GM12872 (cell line): ENCODE measurements around the gene TUBGCP2.

Experiments
- TF ChIP-seq, protein P1 (sequence below): IDR thresholded peaks from 3 replicates; pipeline ENCODE4 v1.5.1; 2011; ENCODE audit warnings: low read depth, mild to moderate bottlenecking, low read length, moderate library complexity; ENCODE audit not compliant: insufficient read depth

Gene TUBGCP2

DNA sequence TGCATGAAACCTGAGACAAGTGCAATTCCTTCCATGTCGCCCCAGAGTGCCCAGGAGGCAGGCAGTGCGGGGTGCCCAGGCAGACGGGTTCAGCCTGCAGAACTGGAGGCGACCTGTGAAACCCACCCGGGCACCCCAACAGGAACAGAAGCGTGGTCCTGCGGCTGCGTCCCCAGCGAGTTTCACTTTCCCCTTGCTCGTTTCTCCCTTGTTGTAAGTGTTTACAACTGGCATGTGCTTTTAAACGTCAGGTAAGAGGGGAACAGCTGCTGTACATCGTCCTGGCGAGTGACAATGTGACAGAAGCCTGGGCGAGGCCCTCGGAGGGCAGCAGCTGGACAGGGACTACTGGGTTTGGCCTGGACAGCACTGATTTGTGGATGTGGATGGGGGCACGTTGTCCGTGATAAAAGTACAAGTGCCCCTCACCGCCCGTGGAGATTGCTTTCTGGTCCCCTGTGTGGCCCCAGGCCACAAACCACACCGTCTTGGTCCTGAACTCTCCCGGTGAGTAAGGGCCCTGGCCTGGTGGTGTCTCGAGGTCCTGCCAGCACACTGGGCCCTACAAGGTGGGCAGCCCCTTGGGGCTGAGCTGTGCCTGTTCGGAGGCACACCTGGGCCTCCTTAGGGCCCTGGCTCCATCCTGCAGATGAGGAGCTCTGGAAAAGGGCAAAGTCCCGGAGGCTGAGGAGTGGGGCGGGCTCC lies 67.0 kb downstream of the TUBGCP2 start:
- TF ChIP-seq, protein P1, sequence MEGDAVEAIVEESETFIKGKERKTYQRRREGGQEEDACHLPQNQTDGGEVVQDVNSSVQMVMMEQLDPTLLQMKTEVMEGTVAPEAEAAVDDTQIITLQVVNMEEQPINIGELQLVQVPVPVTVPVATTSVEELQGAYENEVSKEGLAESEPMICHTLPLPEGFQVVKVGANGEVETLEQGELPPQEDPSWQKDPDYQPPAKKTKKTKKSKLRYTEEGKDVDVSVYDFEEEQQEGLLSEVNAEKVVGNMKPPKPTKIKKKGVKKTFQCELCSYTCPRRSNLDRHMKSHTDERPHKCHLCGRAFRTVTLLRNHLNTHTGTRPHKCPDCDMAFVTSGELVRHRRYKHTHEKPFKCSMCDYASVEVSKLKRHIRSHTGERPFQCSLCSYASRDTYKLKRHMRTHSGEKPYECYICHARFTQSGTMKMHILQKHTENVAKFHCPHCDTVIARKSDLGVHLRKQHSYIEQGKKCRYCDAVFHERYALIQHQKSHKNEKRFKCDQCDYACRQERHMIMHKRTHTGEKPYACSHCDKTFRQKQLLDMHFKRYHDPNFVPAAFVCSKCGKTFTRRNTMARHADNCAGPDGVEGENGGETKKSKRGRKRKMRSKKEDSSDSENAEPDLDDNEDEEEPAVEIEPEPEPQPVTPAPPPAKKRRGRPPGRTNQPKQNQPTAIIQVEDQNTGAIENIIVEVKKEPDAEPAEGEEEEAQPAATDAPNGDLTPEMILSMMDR, result no peak

DNA sequence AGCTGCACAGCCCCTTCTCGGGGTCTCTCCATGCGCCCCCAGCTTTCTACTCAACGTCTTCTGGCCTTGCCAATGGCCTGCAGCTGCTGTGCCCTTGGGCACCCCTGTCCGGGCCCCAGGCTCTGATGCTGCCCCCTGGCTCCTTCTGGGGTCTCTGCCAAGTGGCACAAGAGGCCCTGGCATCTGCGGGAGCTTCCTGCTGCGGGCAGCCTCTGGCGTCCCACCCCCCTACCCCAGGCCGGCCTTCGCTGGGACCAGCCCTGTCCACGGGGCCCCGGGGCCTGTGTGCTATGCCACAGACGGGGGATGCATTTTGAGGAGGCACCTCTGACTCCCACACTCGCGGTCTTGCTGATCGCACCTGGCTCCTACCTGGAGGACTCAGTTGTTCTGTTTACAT lies 68.7 kb downstream of the TUBGCP2 start:
- TF ChIP-seq, protein P1, result no peak

DNA sequence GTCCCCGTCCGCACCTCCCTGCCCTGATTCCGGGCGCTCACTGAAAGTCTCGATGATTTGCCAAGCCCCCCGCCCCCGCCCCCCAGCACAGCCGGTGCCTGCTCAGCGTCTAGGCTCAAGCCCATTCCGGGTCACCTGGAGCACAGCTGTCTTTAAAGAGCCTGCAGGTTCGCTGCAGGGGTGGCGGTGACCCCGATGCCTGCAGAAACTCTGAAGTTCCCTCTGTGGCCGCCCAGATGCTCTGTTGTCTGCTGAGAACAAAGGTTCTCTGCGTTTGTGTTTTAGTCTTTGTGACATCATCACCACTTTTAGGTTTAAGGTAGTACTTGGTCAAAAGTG lies 70.2 kb downstream of the TUBGCP2 start:
- TF ChIP-seq, protein P1, result no peak

DNA sequence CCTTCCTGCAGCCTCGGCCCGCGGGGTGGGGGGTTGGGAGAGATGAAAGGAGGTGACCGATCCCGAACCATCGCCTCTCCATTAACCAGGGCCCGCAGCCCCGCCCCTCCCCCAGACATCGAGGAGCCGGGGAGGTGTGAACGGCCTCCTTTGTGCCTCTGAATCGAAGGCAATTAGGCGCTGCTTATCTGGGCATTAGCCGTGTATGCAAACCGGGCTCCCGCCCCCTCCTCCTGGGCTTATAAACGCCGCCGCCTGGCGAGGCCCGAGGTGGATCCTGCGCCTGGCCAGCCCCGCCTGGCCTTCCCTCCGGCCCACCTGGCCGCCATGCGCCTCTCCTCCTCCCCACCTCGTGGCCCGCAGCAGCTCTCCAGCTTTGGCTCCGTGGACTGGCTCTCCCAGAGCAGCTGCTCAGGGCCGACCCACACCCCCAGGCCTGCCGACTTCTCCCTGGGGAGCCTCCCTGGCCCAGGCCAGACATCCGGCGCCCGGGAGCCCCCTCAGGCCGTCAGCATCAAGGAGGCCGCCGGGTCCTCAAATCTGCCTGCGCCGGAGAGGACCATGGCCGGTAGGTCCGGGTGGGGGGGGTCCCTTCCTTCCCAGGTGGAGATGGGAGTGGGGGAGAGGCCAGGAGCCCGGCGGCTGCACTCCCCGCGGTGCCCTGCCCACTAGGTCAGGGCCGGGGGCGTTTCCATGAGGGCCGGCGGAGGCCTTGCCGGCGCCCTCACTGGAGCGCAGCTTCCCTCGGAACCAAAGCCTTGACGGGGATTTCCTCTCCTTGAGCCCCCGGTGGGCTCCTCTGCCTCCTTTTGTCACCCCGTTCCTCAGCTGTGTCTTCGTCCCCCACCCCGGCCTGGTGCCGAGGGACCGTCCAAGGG lies 70.8 kb downstream of the TUBGCP2 start, which contains the start of gene VENTX:
TSS of gene VENTX (plus strand) at position 268 of the 878 bp plus-strand sequence. CDS start at position 328, 60 bp downstream.
- TF ChIP-seq, protein P1, result no peak

DNA sequence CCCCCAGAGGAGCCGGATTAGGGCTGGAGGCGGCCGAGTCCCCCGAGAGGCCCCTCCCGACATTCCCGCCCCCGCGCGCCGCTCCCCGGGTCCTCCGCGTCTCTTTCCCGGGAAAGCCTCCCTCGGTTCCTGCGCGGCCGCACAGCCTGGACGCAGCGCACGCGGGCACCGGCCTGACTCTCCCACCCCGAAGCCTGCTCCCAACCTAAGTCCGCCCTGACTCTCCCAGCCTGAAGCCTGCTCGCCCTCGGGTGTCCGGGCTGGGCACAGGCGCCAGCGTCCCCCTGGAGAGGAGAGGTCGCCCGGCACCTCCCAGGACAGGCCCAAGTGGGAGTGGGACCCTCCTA lies 71.5 kb downstream of the TUBGCP2 start:
- TF ChIP-seq, protein P1, result no peak

DNA sequence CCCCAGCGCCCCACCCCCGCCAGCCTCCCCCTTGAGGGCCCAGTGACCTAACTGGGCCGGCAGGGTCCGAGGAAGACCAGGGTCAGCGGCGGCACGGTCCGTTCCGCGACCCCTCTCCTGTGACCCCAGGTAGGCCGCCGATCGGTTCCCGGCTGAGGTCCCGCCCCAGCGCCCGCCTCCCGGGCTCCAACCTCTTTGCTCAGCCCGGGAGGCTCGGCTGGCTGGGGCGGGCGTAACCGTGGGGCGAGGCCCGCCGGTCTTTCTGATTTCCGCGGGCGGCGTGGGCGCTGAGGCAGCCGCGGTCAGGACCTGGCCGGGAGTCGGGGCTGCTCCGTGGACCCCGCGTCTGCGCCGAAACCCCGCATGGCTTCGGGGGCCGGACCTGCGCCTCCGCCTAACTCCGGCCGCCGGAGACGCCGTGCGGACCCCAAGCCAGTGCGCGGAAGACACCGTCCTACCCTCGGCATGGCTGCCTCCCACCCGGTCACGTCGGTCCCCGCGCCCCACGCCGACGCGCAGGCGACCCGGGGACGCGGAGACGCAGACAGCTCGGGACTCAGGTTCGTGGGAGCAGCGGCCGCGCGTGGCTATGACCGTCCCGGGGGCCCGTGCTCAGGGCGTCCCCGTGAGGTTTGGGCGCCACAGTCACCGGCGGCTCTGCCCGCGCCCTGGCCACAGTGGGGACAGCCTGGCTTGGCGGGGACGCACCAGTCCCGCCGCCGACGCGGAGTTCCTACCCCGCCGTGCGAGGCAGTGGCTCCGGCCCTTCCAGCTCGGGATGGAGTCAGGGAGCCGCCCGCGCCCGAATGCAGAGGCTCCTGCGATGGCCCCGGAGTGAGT lies 72.1 kb downstream of the TUBGCP2 start:
- TF ChIP-seq, protein P1, result no peak

DNA sequence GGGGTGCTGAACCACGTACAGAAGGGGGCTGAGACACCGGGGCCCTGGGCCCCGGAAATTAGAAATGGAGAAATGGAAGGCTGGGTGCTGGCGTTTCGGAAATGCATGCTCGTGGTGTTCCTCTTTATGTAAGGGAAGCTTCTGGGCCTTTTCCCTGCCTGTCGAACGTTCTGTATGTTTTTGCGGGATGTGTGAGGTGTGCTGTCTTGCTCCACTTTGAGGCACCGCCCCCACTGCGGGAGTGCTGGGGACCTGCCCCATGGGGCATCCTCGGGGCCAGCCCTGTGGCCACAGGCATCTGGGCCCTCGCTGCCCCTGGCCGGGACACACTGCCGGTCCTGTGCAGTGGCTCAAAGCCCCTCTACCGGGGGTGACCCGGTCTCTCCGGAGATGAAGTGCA lies 72.7 kb downstream of the TUBGCP2 start:
- TF ChIP-seq, protein P1, result no peak
